IMR-90 (cell line): ENCODE results near the gene LYZ.

Experiments used
- BHLHE40 ChIP-seq: fragments of 150-350 bp; IDR thresholded peaks from 2 replicates; pipeline ENCODE4 v1.6.1; 2016; ENCODE audit warnings: mild to moderate bottlenecking, low read depth, low read length
- CEBPB ChIP-seq: IDR thresholded peaks from 2 replicates; pipeline ENCODE4 v1.6.1; 2012; ENCODE audit warnings: low read depth, low read length, improper control_type of control experiment
- CTCF ChIP-seq: conservative IDR thresholded peaks from 2 replicates; pipeline ENCODE4 v1.5.1; 2012; ENCODE audit warnings: mild to moderate bottlenecking, low read depth, low read length, improper control_type of control experiment
- ELK1 ChIP-seq: fragments of 150-350 bp; IDR thresholded peaks from 2 replicates; pipeline ENCODE4 v1.6.1; 2016; ENCODE audit warnings: low read depth, mild to moderate bottlenecking, low read length, moderate library complexity, borderline replicate concordance
- MAFK ChIP-seq: IDR thresholded peaks from 2 replicates; pipeline ENCODE4 v1.6.1; 2012; ENCODE audit warnings: low read depth, low read length, improper control_type of control experiment
- MAZ ChIP-seq: IDR thresholded peaks from 2 replicates; pipeline ENCODE4 v1.6.1; 2012; ENCODE audit warnings: low read depth, mild to moderate bottlenecking, low read length, improper control_type of control experiment, moderate library complexity, borderline replicate concordance
- POLR2A ChIP-seq: IDR thresholded peaks from 2 replicates; pipeline ENCODE4 v1.6.1; 2012; ENCODE audit warnings: mild to moderate bottlenecking, low read depth, low read length
- RAD21 ChIP-seq: IDR thresholded peaks from 2 replicates; pipeline ENCODE4 v1.6.1; 2012; ENCODE audit warnings: low read length, improper control_type of control experiment
- RCOR1 ChIP-seq: IDR thresholded peaks from 2 replicates; pipeline ENCODE4 v1.6.1; 2012; ENCODE audit warnings: mild to moderate bottlenecking, low read length, improper control_type of control experiment; ENCODE audit not compliant: insufficient replicate concordance
- SMC3 ChIP-seq: fragments of 150-350 bp; IDR thresholded peaks from 2 replicates; pipeline ENCODE4 v1.6.1; 2016; ENCODE audit warnings: low read depth, mild to moderate bottlenecking, antibody characterized with exemption, low read length, moderate library complexity
- USF2 ChIP-seq: fragments of 150-350 bp; IDR thresholded peaks from 2 replicates; pipeline ENCODE4 v1.6.1; 2017; ENCODE audit warnings: mild to moderate bottlenecking, antibody characterized with exemption, low read length, low read depth

GRCh38 chr12:69334158-69334557 lies 14.0 kb upstream of the LYZ start:
- no peak for TF ChIP-seq POLR2A
- TF ChIP-seq CTCF, result no peak
- TF ChIP-seq RCOR1, result no peak
- TF ChIP-seq MAFK, result no peak
- TF ChIP-seq USF2, result no peak
- no peak for TF ChIP-seq MAZ
- no peak for TF ChIP-seq ELK1
- TF ChIP-seq BHLHE40, result no peak
- TF ChIP-seq CEBPB, result no peak
- no peak for TF ChIP-seq SMC3
- TF ChIP-seq RAD21, result no peak
